ENCODE data around the gene TSHR.

The TSHR gene

DNA sequence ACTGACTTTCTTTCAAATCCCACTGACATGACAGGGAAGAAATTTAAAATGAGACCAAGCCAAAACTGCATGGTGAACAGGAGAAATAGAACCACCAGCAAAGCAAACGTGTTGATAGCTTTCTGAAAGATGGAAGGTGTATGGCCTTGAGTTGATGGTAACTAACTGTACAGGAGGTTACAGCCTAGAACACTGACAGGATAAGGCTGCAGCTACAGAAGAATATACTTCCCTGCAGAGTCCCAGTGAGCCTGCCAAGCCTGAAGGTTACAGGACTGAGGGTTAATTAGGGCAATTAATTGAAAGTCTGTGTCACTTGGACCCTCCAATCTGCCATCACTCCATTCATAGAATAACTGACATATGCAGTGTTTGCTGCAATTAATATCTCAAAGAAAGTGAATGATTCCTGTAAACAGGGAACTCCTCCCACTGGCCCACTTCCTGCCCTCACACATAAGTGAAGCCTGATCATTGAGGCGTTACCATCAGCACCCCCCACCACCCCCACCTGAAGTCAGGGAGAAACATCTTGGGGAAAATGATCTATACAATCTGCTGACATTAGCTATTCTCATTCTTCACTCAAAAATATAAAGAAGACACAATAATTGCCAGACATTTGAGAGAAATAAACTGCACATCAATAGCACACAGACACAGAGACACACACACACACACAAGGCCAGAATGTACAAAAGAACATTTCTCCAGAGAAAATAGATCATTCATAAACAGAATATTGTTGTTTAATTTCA is 191.9 kb downstream of the TSHR start:
- DNase-seq (ENCODE audit: low read depth) = no peak
- H3K4me3 ChIP-seq (ENCODE audit: control insufficient read depth, low read depth, low read length) = no peak overlapping the region
- TF ChIP-seq, protein P1, sequence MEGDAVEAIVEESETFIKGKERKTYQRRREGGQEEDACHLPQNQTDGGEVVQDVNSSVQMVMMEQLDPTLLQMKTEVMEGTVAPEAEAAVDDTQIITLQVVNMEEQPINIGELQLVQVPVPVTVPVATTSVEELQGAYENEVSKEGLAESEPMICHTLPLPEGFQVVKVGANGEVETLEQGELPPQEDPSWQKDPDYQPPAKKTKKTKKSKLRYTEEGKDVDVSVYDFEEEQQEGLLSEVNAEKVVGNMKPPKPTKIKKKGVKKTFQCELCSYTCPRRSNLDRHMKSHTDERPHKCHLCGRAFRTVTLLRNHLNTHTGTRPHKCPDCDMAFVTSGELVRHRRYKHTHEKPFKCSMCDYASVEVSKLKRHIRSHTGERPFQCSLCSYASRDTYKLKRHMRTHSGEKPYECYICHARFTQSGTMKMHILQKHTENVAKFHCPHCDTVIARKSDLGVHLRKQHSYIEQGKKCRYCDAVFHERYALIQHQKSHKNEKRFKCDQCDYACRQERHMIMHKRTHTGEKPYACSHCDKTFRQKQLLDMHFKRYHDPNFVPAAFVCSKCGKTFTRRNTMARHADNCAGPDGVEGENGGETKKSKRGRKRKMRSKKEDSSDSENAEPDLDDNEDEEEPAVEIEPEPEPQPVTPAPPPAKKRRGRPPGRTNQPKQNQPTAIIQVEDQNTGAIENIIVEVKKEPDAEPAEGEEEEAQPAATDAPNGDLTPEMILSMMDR (conservative IDR thresholded peaks at IDR 0.05; ENCODE audit: control insufficient read depth, insufficient read depth, low read depth, low read length) = no peak

DNA sequence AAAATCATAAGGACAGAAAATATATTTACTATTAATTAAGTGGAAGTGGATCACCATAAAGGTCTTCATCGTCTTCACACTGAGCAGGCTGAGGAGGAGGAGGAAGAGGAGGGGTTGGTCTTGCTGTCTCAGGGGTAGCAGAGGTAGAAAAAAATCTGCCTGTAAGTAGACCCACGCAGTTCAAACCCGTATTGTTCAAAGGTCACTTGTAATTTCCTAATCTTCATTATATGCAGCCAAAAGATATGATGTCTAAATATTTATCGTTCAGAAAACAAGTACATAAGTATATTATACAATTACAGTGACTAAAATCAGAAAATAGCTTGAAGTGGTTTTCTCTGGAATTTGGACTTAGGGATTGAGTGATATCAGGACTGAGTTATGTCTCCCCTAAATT is 193.2 kb downstream of the TSHR start:
- TF ChIP-seq, protein P1 (conservative IDR thresholded peaks at IDR 0.05; ENCODE audit: control insufficient read depth, insufficient read depth, low read depth, low read length) = no peak
- H3K4me3 ChIP-seq (ENCODE audit: control insufficient read depth, low read depth, low read length) = no peak overlapping the region

DNA sequence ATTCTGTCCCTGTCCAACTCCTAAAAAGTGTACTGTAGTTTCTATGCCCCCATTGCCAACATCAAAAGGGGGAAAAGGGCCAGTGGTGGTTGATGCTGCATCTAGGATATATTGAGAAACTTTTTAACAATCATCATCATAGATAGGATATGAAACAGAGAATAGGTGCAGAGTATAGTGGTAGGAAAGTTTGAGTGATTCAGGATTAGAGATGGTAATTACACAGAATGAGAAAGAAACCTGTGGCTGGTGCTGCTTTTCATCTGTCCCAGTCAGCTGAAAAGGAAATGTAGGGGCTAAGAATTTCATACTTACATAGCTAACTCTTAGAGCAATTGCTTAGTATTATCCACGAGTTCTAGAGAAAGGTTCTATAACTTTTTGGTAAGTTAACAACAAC is 197.8 kb downstream of the TSHR start:
- no peak for DNase-seq (ENCODE audit: low read depth)
- no peak overlapping the region for H3K4me3 ChIP-seq (ENCODE audit: control insufficient read depth, low read depth, low read length)
- TF ChIP-seq, protein P1 (conservative IDR thresholded peaks at IDR 0.05; ENCODE audit: control insufficient read depth, insufficient read depth, low read depth, low read length) = no peak

More for the DNA sequence above, 193.2 kb downstream of the TSHR start:
- DNase-seq (ENCODE audit: low read depth) = no peak

DNA sequence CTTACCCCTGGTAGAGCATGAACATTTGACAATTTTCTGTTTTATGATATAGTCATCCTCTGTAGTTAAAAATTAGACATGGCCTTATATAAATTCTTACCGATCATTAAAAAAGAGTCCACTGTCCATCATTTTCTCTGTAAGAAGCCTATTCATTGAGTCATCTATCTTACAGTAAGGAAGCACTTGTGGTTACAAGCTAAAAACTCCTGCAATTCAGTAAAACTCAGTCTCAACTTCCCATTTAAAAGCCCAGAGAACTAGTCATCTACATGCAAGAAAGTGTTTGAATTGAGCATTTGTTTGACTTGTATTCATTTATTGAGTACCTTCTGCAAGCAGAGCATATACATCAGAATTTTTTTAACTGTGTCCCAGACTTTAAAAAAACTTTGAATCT is 202.0 kb downstream of the TSHR start:
- no peak for DNase-seq (ENCODE audit: low read depth)
- H3K4me3 ChIP-seq (ENCODE audit: control insufficient read depth, low read depth, low read length) = no peak overlapping the region
- TF ChIP-seq, protein P1 (conservative IDR thresholded peaks at IDR 0.05; ENCODE audit: control insufficient read depth, insufficient read depth, low read depth, low read length) = no peak

DNA sequence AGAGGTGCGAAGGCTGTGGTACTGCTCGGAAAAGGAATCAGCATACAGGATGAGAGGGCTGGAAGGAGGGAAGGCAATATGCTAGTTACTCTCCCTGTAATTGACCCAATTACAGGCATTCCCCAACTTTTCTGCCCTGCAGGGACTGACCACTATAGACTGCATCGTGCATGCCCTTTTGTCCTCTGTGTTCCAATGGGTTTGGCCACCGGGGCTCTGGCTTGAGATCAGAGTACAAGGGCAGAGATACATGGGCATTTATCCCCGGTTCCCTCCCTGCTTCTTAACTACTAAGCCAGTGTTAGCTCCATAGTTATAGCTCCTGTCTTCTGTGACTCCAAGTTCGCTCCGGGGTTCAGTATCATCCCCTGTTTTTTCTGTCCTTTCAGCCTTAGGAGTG is 205.7 kb downstream of the TSHR start:
- H3K4me3 ChIP-seq (ENCODE audit: control insufficient read depth, low read depth, low read length) = no peak overlapping the region
- no peak for DNase-seq (ENCODE audit: low read depth)
- TF ChIP-seq, protein P1 (conservative IDR thresholded peaks at IDR 0.05; ENCODE audit: control insufficient read depth, insufficient read depth, low read depth, low read length) = no peak

DNA sequence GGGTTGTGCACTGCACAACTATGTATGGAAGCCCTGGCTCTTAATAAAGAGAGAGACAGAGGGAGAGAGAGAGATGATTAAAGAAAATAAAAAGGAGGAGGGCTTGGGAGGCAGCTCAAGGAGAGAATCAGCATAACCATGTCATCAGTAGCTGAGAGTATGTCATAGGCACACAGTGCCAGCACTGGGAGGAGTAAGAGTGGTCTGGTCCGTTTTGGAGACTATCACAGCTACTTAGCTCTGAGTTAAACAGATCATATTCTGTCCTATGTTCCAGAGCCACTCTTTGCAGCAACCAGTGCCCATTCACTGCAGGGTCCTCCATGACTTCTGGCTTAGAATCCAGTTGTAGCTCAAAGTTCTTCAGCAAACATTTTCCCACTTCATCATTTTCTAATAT is 206.3 kb downstream of the TSHR start:
- H3K4me3 ChIP-seq (ENCODE audit: control insufficient read depth, low read depth, low read length) = no peak overlapping the region
- TF ChIP-seq, protein P1 (conservative IDR thresholded peaks at IDR 0.05; ENCODE audit: control insufficient read depth, insufficient read depth, low read depth, low read length) = no peak
- no peak for DNase-seq (ENCODE audit: low read depth)
